SK-N-MC (cell line): ENCODE data around the gene CRYBG2.
"Not testable (repeated sequence)": the region's sequence is repeated elsewhere in the genome, so short reads cannot be mapped to it uniquely, and the experiment has no call there.

Experiments used
- DNase-seq: peaks from one replicate; pipeline ENCODE4 v3.0.0-alpha.2; 2011; ENCODE audit warnings: low read depth, low spot score
- H3K27ac ChIP-seq: fragments of 200-600 bp; sonication (generic); 2 replicates; pipeline ENCODE4 v1.5.1; 2016; ENCODE audit warnings: mixed run types
- H3K36me3 ChIP-seq: fragments of 200-600 bp; sonication (generic); 2 replicates; pipeline ENCODE4 v1.6.1; 2017; ENCODE audit warnings: antibody characterized with exemption, low read length, mixed read lengths; ENCODE audit not compliant: insufficient read depth
- H3K4me3 ChIP-seq: fragments of 200-600 bp; sonication (generic); 2 replicates; pipeline ENCODE4 v1.5.1; 2016
- H3K9ac ChIP-seq: fragments of 200-600 bp; sonication (generic); 2 replicates; pipeline ENCODE4 v1.8.0; 2017; ENCODE audit warnings: mixed run types, mixed read lengths; ENCODE audit not compliant: insufficient read length
- H3K9me3 ChIP-seq: fragments of 200-600 bp; sonication (generic); 2 replicates; pipeline ENCODE4 v1.6.1; 2017; ENCODE audit warnings: low read depth, mild to moderate bottlenecking, antibody characterized with exemption, low read length, moderate library complexity, mixed read lengths
- EZH2 ChIP-seq: fragments of 200-600 bp; sonication (generic); IDR thresholded peaks from one replicate; pipeline ENCODE4 v1.6.1; 2017; ENCODE audit warnings: antibody characterized with exemption
- FOXP2 ChIP-seq: optimal IDR thresholded peaks from 2 replicates; pipeline ENCODE3; 2011; ENCODE audit warnings: mild to moderate bottlenecking, moderate library complexity; ENCODE audit not compliant: insufficient read depth; ENCODE audit errors: extremely low read length, control extremely low read depth
- POLR2AphosphoS5 ChIP-seq: IDR thresholded peaks from 2 replicates; pipeline ENCODE4 v1.6.1; 2012; ENCODE audit warnings: mild to moderate bottlenecking, low read depth, low read length, borderline replicate concordance

CRYBG2 gene

GRCh38 chr1:26336477-26337205, 17.3 kb downstream of the CRYBG2 start:
- no peak overlapping the region for H3K27ac ChIP-seq
- TF ChIP-seq POLR2AphosphoS5 (no peak), FOXP2 (no peak), EZH2 (no peak)
- DNase-seq: no peak
- no peaks in the 10 kb centered on the region for H3K9me3 ChIP-seq
- no peak overlapping the region for H3K9ac ChIP-seq
- H3K36me3 ChIP-seq: no peaks in the 10 kb centered on the region
- peak overlapping the region; percentile 83 for H3K4me3 ChIP-seq

DNA sequence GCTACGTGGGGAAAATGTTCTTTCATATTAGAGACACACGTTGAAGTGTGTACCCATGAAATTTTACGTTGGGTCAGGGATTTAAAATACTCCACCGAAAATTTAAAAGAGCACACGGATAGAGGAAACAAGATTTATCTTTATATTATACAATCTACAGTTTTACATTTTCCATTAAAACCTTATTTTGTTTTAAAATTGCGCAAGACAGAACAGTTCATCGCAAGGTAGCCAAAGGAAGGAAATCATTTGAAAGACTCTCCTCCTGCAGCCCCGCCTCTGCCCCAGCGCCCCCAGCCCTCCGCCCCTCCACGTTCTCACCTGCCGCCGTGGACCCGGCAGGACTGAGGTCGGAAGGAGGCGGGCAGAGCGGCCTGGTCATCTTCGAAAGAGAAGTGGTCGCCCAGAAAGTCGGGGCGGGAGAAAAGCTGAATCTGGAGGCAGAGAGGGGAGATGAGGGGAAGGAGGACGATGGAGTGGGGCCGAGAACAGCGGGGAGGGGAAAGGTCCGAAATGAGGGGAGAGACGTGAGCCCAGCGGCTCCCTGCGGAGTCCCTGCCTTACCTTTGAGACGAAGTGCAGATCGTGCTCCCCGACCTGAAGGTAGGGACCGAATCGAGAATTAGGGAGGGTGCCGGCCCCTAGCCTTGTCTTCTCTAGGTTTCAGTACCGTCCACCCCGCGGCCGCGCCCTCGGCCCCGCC, 18.0 kb downstream of the CRYBG2 start:
- Histone ChIP-seq H3K4me3 (peak overlapping the region; percentile 83), H3K9ac (no peak overlapping the region), H3K9me3 (no peaks in the 10 kb centered on the region), H3K27ac (no peak overlapping the region), H3K36me3 (no peaks in the 10 kb centered on the region)
- no peak for DNase-seq
- TF ChIP-seq EZH2 (no peak), POLR2AphosphoS5 (no peak), FOXP2 (no peak)

DNA sequence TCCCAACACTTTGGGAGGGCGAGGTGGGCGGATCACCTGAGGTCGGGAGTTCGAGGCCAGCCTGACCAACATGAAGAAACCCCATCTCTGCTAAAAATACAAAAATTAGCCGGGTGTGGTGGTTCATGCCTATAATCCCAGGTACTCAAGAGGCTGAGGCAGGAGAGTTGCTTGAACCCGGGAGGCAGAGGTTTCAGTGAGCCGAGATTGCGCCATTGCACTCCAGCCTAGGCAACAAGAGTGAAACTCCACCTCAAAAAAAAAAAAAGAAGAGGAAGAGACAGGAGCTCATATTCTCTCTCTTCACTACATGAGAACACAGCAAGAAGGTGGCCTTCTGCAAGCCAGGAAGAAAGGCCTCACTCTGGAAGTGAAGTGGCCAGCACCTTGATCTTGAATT, 20.6 kb downstream of the CRYBG2 start:
- H3K36me3 ChIP-seq, H3K4me3 ChIP-seq, H3K9ac ChIP-seq, H3K9me3 ChIP-seq, DNase-seq, H3K27ac ChIP-seq: not testable (repeated sequence)

GRCh38 chr1:26330276-26330675, 23.7 kb downstream of the CRYBG2 start:
- H3K9me3 ChIP-seq: no peaks in the 10 kb centered on the region
- no peak overlapping the region for H3K27ac ChIP-seq
- no peaks in the 10 kb centered on the region for H3K36me3 ChIP-seq
- H3K4me3 ChIP-seq: no peak overlapping the region
- TF ChIP-seq FOXP2 (no peak), POLR2AphosphoS5 (no peak), EZH2 (no peak)
- DNase-seq: no peak
- H3K9ac ChIP-seq: no peak overlapping the region

- DNase-seq, H3K27ac ChIP-seq, H3K4me3 ChIP-seq, H3K36me3 ChIP-seq, H3K9me3 ChIP-seq, H3K9ac ChIP-seq: not testable (repeated sequence)
These were observed 24.6 kb downstream of the CRYBG2 start for GRCh38 chr1:26329380-26329779.

DNA sequence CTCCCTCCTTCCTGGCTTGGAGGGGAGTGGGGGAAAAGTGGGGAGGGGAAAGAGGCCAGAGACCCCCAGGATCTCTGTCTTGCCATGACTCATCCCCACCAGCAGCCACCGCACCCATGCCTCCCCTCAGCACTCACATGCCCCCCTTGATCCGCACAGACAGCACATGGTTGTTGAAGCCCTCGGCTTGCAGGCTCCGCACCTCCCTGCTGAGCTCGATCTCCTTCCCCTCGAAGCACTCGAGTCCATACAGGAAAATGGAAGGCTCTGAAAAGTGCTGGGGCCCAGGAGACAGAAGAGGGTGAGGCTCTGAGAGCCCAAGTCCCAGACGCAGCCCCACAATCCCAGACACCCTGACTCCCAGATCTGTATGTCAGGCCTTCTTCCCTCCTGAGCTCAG, 25.3 kb downstream of the CRYBG2 start:
- TF ChIP-seq EZH2 (no peak), POLR2AphosphoS5 (no peak), FOXP2 (no peak)
- DNase-seq: no peak
- Histone ChIP-seq H3K27ac (no peak overlapping the region), H3K36me3 (no peaks in the 10 kb centered on the region), H3K9ac (no peak overlapping the region), H3K4me3 (no peak overlapping the region), H3K9me3 (no peaks in the 10 kb centered on the region)

DNA sequence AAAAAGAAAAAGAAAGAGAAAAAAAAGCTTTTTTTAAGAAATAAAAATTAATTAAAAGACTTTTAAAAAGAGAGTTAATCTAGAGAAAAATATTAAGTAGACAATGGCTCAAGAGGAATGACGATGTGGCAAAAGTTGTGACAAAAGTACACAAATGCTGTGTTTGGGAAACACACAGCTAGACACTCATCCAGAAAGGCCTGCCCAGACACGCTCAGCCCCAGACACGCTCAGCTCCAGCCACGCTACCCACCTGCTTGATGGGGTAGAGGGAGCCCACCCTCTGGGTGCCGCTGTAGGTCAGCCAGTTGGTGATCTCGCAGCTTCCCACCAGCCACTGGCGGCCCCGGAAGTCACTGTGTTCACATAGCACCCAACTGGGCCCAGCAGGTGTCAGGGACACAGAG, 26.0 kb downstream of the CRYBG2 start:
- no peaks in the 10 kb centered on the region for H3K36me3 ChIP-seq

GRCh38 chr1:26324550-26324949, 29.4 kb downstream of the CRYBG2 start:
- TF ChIP-seq POLR2AphosphoS5 (no peak), FOXP2 (no peak), EZH2 (no peak)

More for the DNA sequence above, 26.0 kb downstream of the CRYBG2 start:
- Histone ChIP-seq H3K27ac (no peak overlapping the region), H3K4me3 (no peak overlapping the region), H3K9me3 (no peaks in the 10 kb centered on the region), H3K9ac (no peak overlapping the region)
- DNase-seq: no peak
- TF ChIP-seq EZH2 (no peak), POLR2AphosphoS5 (no peak), FOXP2 (no peak)

GRCh38 chr1:26323382-26323781, 30.5 kb downstream of the CRYBG2 start:
- no peak overlapping the region for H3K9ac ChIP-seq
- TF ChIP-seq EZH2 (no peak), FOXP2 (no peak), POLR2AphosphoS5 (no peak)
- no peak for DNase-seq
- H3K4me3 ChIP-seq: no peak overlapping the region
- H3K27ac ChIP-seq: no peak overlapping the region
- no peaks in the 10 kb centered on the region for H3K9me3 ChIP-seq
- H3K36me3 ChIP-seq: no peaks in the 10 kb centered on the region

More at GRCh38 chr1:26324550-26324949, 29.4 kb downstream of the CRYBG2 start:
- DNase-seq: no peak
- no peak overlapping the region for H3K9ac ChIP-seq
- H3K36me3 ChIP-seq: no peaks in the 10 kb centered on the region
- no peaks in the 10 kb centered on the region for H3K9me3 ChIP-seq
- no peak overlapping the region for H3K27ac ChIP-seq
- no peak overlapping the region for H3K4me3 ChIP-seq
